HG02884 (cell line): ENCODE data around the gene DCUN1D4.
A peak's percentile ranks its signal among the peaks of the same experiment; 100 is the strongest.

Experiments
- ATAC-seq: cut with Tn5 transposase; IDR thresholded peaks from one replicate; pipeline ENCODE4 v1.9.1; 2021; ENCODE audit warnings: mild to moderate bottlenecking, moderate library complexity; ENCODE audit not compliant: unreplicated experiment

DCUN1D4 gene

GRCh38 chr4:51842554-51843308 is at the start of gene DCUN1D4:
Gene DCUN1D4 (plus strand): TSS chr4:51843153. CDS start chr4:51843243, 90 bp downstream.
- ATAC-seq, result peak; percentile 88

GRCh38 chr4:51820443-51821234 is 22.3 kb upstream of the DCUN1D4 start:
- no peak for ATAC-seq

GRCh38 chr4:51825341-51825740 is 17.6 kb upstream of the DCUN1D4 start:
- ATAC-seq, result no peak

GRCh38 chr4:51830156-51830720 is 12.7 kb upstream of the DCUN1D4 start:
- no peak for ATAC-seq

- ATAC-seq, result peak; percentile 81
Observed at GRCh38 chr4:51831133-51831532, 11.8 kb upstream of the DCUN1D4 start.

GRCh38 chr4:51833236-51833635 is 9.7 kb upstream of the DCUN1D4 start:
- no peak for ATAC-seq

GRCh38 chr4:51835079-51835478 is 7.9 kb upstream of the DCUN1D4 start:
- ATAC-seq, result no peak

- ATAC-seq, result no peak
Observed at GRCh38 chr4:51835855-51836254, 7.1 kb upstream of the DCUN1D4 start.

GRCh38 chr4:51836549-51836948 is 6.4 kb upstream of the DCUN1D4 start:
- no peak for ATAC-seq

GRCh38 chr4:51840781-51841180 is 2.2 kb upstream of the DCUN1D4 start:
- ATAC-seq, result no peak

GRCh38 chr4:51842167-51842553 is 793 bp upstream of the DCUN1D4 start:
- no peak for ATAC-seq

GRCh38 chr4:51843309-51844152 is 578 bp downstream of the DCUN1D4 start:
- ATAC-seq, result peak; percentile 23

GRCh38 chr4:51844153-51845054 is 1.5 kb downstream of the DCUN1D4 start:
- ATAC-seq, result peak; percentile 32

GRCh38 chr4:51845055-51845426 is 2.1 kb downstream of the DCUN1D4 start:
- no peak for ATAC-seq

- no peak for ATAC-seq
Observed at GRCh38 chr4:51845711-51846110, 2.8 kb downstream of the DCUN1D4 start.

GRCh38 chr4:51849430-51849829 is 6.5 kb downstream of the DCUN1D4 start:
- ATAC-seq, result no peak

- ATAC-seq, result no peak
Observed at GRCh38 chr4:51850294-51850693, 7.3 kb downstream of the DCUN1D4 start.

- no peak for ATAC-seq
Observed at GRCh38 chr4:51851090-51851936, 8.4 kb downstream of the DCUN1D4 start.

GRCh38 chr4:51851937-51852290 is 9.0 kb downstream of the DCUN1D4 start:
- no peak for ATAC-seq
